ENCODE data around the gene CACNA1G. TPM values are rescaled to one million over a fixed set of nuclear protein-coding genes. Genes with fewer than 3 reads are reported as not detected.

Gene CACNA1G
- total RNA-seq, 1 donor from 2014 or later = not detected

- intact Hi-C loops (cut with micrococcal nuclease) = loop anchor here (1.0 to 10.0 kb wide), 4 partner anchors 14 to 408 kb away; partner anchors contain the start of gene CACNA1G
These were observed 13.3 kb upstream of the CACNA1G start, which contains the start of gene SPATA20 for GRCh38 chr17:50547035-50547735. Gene SPATA20, plus strand, starts transcription at chr17:50547174. Its CDS starts 35 bp downstream, at chr17:50547209.

GRCh38 chr17:50547736-50548083 lies 12.8 kb upstream of the CACNA1G start:
- intact Hi-C loops (cut with micrococcal nuclease) = loop anchor here (1.0 to 10.0 kb wide), 4 partner anchors 13 to 407 kb away; partner anchors contain the start of gene CACNA1G

GRCh38 chr17:50548831-50549230 lies 11.7 kb upstream of the CACNA1G start:
- intact Hi-C loops (cut with micrococcal nuclease) = loop anchor here (10.0 kb wide), 1 partner anchor 406 kb away; no protein-coding TSS in a partner anchor

DNA sequence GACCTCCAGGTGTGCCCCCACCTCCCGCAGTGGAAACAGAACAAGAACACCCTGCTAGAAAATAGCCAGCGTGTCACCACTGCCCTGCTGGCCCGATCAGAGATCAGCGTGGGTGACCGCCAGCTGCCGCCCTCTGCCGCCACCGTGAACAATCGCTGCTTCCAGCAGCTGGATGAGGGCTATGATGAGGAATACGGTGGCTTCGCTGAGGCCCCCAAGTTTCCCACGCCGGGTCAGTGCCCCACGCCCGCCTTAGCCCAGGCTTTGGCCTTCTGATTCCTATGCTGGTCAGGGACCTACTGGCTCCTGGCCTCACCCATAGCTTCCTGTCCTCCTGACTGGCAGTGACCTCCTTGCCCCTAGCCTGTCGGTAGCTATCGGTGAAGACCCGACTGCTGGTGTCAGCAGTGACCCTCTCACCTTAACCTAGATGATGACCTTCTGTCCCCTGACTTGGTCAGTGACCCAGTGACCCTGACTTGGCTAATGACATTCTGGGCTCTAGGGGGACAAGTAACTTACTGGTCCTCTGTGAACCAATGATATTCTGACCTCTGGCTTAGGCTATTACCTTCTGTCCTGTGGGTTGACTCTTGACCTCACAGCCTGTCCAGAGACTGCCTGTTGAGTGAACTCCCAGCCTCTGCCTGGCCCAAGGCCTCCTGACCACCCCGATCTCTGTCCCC lies 11.1 kb upstream of the CACNA1G start:
- intact Hi-C loops (cut with micrococcal nuclease) = loop anchor here (10.0 kb wide), 1 partner anchor 405 kb away; no protein-coding TSS in a partner anchor

DNA sequence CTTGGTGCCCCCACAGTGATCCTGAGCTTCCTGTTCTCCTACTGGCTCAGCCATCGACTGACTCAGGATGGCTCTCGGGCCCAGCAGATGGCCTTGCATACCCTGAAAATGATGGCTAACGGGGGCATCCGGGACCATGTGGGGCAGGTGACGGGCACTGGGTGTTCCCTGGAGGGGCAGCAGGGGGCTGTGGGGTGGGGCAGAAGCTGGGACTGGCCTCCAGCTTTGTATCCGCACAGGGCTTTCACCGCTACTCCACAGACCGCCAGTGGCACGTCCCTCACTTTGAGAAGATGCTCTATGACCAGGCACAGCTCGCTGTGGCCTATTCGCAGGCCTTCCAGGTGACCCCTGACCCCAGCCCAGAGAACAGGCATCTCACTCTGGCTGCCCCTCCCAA lies 10.5 kb upstream of the CACNA1G start:
- intact Hi-C loops (cut with micrococcal nuclease) = loop anchor here (10.0 kb wide), 1 partner anchor 405 kb away; no protein-coding TSS in a partner anchor

DNA sequence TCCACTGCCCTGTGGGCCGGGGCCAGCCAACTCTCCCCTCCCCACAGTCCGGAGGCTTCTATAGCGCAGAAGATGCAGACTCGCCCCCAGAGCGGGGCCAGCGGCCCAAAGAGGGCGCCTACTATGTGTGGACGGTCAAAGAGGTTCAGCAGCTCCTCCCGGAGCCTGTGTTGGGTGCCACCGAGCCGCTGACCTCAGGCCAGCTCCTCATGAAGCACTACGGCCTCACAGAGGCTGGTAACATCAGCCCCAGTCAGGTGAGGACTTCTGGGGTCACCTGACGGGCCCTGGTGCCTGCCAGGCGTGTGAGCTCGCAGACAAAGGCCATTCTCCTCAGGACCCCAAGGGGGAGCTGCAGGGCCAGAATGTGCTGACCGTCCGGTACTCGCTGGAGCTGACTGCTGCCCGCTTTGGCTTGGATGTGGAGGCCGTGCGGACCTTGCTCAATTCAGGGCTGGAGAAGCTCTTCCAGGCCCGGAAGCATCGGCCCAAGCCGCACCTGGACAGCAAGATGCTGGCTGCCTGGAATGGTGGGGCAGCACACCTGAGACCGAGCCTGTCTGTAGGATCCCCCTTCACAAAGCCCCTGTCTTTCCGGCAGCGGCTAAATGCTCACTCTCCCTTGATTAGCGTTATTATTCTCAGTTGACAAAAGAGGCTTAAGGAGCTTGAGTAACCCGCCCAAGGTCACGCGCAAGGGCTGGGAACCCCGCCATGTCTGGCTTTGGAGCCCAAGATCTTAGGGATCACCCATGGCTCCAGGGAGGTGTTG lies 9.7 kb upstream of the CACNA1G start:
- intact Hi-C loops (cut with micrococcal nuclease) = no loop called here

DNA sequence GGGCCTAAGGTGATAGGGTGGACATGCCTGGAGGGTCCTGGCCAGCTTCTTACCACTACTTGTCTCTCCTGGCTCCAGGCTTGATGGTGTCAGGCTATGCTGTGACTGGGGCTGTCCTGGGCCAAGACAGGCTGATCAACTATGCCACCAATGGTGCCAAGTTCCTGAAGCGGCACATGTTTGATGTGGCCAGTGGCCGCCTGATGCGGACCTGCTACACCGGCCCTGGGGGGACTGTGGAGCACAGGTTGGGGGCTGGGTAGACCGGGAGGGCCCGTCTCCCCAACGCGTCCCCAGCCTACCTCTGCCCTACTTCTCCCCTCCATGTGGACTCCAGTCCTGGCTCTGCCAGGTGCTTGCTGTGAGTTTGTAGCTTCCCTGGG lies 9.1 kb upstream of the CACNA1G start:
- intact Hi-C loops (cut with micrococcal nuclease) = no loop called here

DNA sequence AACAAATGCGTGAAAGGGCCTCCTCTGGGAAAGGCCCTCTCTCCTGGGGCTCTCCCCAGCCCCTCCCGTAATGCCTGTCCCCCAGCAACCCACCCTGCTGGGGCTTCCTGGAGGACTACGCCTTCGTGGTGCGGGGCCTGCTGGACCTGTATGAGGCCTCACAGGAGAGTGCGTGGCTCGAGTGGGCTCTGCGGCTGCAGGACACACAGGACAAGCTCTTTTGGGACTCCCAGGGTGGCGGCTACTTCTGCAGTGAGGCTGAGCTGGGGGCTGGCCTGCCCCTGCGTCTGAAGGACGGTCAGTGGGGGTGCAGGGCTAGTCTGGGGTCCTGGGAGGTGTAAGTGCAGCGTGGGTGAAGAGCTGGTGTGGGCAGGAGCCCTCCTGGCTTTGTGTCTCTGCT lies 8.6 kb upstream of the CACNA1G start:
- intact Hi-C loops (cut with micrococcal nuclease) = no loop called here

DNA sequence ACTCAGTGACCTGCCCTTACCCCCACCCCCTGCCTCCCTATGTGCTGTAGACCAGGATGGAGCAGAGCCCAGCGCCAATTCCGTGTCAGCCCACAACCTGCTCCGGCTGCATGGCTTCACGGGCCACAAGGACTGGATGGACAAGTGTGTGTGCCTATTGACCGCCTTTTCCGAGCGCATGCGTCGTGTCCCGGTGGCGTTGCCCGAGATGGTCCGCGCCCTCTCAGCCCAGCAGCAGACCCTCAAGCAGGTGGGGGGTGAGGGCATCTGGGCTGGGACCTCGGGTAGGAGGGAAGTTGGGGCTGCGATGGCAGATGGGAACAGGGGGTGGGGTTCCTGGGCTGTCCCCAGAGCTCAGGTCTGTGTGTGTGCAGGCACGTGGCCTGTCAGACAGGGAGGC lies 6.3 kb upstream of the CACNA1G start:
- intact Hi-C loops (cut with micrococcal nuclease) = no loop called here

GRCh38 chr17:50556803-50557202 lies 3.7 kb upstream of the CACNA1G start:
- intact Hi-C loops (cut with micrococcal nuclease) = loop anchor here (5.0 kb wide), 1 partner anchor 140 kb away; no protein-coding TSS in a partner anchor

- intact Hi-C loops (cut with micrococcal nuclease) = loop anchor here (5.0 kb wide), 1 partner anchor 140 kb away; no protein-coding TSS in a partner anchor
These were observed 2.9 kb upstream of the CACNA1G start for GRCh38 chr17:50557630-50558029.

DNA sequence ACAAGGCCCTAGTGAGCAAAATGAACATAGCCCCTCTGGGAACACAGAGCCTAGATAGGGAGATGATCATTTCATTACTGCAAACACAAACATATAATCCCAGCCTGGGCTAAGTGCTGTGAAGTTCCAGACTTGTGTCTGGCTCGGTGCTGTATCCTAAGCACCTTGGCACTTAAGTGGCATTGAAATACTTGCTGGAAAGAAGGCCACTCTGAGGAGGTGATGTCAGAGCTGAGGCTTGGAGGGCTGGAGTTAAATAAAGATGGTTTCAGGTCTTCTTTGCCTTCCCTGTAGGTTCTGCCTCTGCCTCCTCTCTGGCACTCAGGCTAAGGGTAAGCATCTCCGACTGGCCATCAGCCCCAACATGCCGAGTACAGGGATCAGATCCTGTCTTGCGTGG lies 2.4 kb upstream of the CACNA1G start:
- intact Hi-C loops (cut with micrococcal nuclease) = loop anchor here (5.0 kb wide), 1 partner anchor 139 kb away; no protein-coding TSS in a partner anchor

GRCh38 chr17:50558581-50558940 lies 2.0 kb upstream of the CACNA1G start:
- intact Hi-C loops (cut with micrococcal nuclease) = loop anchor here (5.0 kb wide), 1 partner anchor 139 kb away; no protein-coding TSS in a partner anchor

DNA sequence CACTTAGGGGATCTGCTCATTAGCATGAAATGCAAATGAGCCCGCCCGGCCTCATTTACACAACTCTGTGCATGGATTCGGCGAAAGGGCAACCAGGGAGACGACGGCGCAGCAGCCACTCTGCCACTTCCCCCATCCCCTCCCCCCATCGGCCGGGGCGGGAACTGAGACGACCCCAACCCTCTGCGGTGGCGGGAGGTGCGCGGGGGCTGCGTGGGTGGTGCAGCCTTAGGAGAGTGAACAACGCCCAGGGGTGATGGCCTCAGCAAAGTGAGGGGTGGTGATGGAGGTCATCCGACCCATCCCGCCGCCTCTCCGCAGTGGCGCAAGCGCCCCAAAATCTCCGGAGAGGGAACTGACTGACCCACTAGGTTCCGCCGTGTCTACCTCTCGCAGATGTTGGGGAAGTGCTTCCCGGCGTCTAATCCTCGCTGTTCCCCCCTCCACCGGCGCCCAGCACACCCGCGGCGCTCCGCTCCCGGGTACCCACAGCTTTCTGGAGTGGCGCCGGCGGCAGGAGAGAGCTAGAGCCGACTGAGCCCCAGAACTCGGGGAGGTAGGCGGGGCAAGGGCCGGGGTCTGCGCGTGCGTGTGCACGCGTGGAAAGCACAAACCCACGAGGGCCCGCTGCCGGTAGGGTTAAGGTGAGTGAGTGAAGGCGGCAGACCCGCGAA lies 1.4 kb upstream of the CACNA1G start:
- intact Hi-C loops (cut with micrococcal nuclease) = loop anchor here (5.0 kb wide), 1 partner anchor 138 kb away; no protein-coding TSS in a partner anchor

DNA sequence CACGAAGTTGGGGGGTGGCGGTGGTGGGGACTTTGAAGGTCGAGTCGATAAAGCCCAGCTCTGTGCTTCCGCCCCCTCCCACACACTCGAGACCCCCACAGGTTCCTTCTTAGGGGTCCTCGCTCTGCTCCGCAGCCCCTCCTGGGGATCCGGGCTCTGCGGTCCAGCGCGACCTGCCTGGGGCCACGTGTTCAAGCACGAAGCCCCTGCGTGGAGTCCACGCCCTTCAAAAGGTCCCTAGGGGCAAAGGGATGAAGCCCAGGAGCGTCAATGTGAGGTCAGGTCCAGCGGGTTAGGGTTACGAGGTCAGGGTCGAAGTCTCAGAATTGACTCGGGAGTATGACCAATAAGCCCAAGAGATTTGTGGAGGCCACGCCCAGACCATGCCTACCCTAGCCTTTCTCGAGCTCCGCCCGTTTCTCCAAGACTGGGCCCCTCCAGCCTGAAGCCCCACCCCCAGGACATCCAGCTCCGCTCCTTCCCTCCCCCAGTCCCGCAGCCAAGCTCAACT lies 786 bp upstream of the CACNA1G start:
- intact Hi-C loops (cut with micrococcal nuclease) = loop anchor here (2.0 to 5.0 kb wide), 2 partner anchors 13 to 138 kb away; partner anchors contain the start of gene SPATA20

- intact Hi-C loops (cut with micrococcal nuclease) = loop anchor here (2.0 kb wide), 1 partner anchor 14 kb away; the partner anchor contains the start of gene SPATA20
These were observed 623 bp downstream of the CACNA1G start for GRCh38 chr17:50560931-50561745.

- intact Hi-C loops (cut with micrococcal nuclease) = loop anchor here (2.0 kb wide), 1 partner anchor 15 kb away; the partner anchor contains the start of gene SPATA20
These were observed 1.2 kb downstream of the CACNA1G start for GRCh38 chr17:50561746-50562141.

GRCh38 chr17:50562242-50563091 lies 2.0 kb downstream of the CACNA1G start:
- intact Hi-C loops (cut with micrococcal nuclease) = no loop called here

DNA sequence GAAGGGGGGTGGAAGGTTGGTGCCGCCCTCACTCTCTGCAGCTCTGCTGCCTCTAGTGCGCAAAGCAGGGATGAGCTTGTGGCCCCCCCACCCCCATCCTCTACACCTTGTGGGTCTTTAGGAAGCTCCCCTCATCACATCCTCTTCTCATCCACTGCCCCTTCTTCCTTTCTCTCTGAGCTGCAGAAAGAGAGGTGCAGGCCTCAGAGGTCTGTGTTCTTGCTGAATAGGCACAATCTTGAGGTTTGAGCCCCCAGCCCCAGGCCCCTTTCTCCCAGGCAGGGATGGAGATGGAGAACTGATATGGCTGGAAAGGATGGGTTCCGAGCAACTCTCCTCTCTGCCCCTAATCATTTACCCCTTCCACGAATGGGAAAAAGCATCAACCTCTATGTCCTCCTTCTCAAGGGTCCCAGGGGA lies 2.6 kb downstream of the CACNA1G start:
- intact Hi-C loops (cut with micrococcal nuclease) = no loop called here

Data from T-helper 2 cell treated with Interferon-gamma antibody and Interleukin-4, amounts not matched to agents 100 ng/mL and 5 ng/mL, for 36 hours (primary cell).